Measurements from ENCODE around the gene FOXR1. TPM values are rescaled to one million over a fixed set of nuclear protein-coding genes. Genes with fewer than 3 reads are reported as not detected.
A peak's percentile ranks its signal among the peaks of the same experiment; 100 is the strongest.
"Not testable (repeated sequence)": the region's sequence is repeated elsewhere in the genome, so short reads cannot be mapped to it uniquely, and the experiment has no call there.

The FOXR1 gene
- total RNA-seq, 8 experiments from 2014 or later = not detected

GRCh38 chr11:119012629-119013170 lies 41.1 kb downstream of the FOXR1 start:
- Histone ChIP-seq H3K4me3 (no peak overlapping the region), H3K4me1 (replicated peaks in 1 of 2) (peaks cover 7 to 9% of the 10 kb centered on the region in 2 donors), H3K27ac (no peak overlapping the region)
- ATAC-seq (replicated peaks in 6 of 8) = no peak
- WGBS, 10 experiments = 51 to 96% (median 88%) methylated on average over 2 to 3 of the region's 3 CpGs; no CpG with 5 or more reads in 3 of the 10 experiments
- in situ Hi-C loops (cut with MboI; ENCODE audit: low pct_unique_long_range_greater_than_20kb in 2 of 9, low sequenced_read_pairs in 9 of 9, unreplicated experiment in 9 of 9) = no loop called here

- H3K27ac ChIP-seq = no peak overlapping the region
- H3K4me1 ChIP-seq (replicated peaks in 1 of 2) = peaks cover 7 to 9% of the 10 kb centered on the region in 2 donors
- WGBS, 10 experiments = 67 to 100% (median 92%) methylated on average over 1 to 16 of the region's 17 CpGs
- in situ Hi-C loops (cut with MboI; ENCODE audit: low pct_unique_long_range_greater_than_20kb in 2 of 9, low sequenced_read_pairs in 9 of 9, unreplicated experiment in 9 of 9) = no loop called here
- ATAC-seq (replicated peaks in 6 of 8) = no peak
- H3K4me3 ChIP-seq = no peak overlapping the region
These were observed 42.8 kb downstream of the FOXR1 start for GRCh38 chr11:119014209-119014924.

- in situ Hi-C loops (cut with MboI; ENCODE audit: low pct_unique_long_range_greater_than_20kb in 2 of 9, low sequenced_read_pairs in 9 of 9, unreplicated experiment in 9 of 9) = no loop called here
- Histone ChIP-seq H3K4me3 (no peak overlapping the region), H3K4me1 (replicated peaks in 1 of 2) (peaks cover 13 to 17% of the 10 kb centered on the region in 2 donors), H3K27ac (no peak overlapping the region)
- no peak for ATAC-seq (replicated peaks in 6 of 8)
- 0 to 100% (median 80%) methylated on average over 1 to 8 of the region's 8 CpGs; no CpG with 5 or more reads in 2 of the 10 experiments for WGBS, 10 experiments
These were observed 43.6 kb downstream of the FOXR1 start for GRCh38 chr11:119015054-119015611.

GRCh38 chr11:119016216-119017009 lies 44.9 kb downstream of the FOXR1 start:
- Histone ChIP-seq H3K27ac (no peak overlapping the region), H3K4me3 (peak overlapping the region in 2 of 5 donors; percentile 70 to 74)
- ATAC-seq (replicated peaks in 6 of 8) = no peak

GRCh38 chr11:119017377-119017776 lies 45.8 kb downstream of the FOXR1 start:
- WGBS, 10 experiments = 0 to 25% (median 3%) methylated on average over 1 to 10 of the region's 10 CpGs
- H3K4me3 ChIP-seq = peak overlapping the region; percentile 60 to 83 (median 72)
- H3K27ac ChIP-seq = peak overlapping the region; percentile 81 to 96
- peaks cover 15 to 19% of the 10 kb centered on the region in 2 donors for H3K4me1 ChIP-seq (replicated peaks in 1 of 2)
- in situ Hi-C loops (cut with MboI; ENCODE audit: low pct_unique_long_range_greater_than_20kb in 2 of 9, low sequenced_read_pairs in 9 of 9, unreplicated experiment in 9 of 9); ATAC-seq (replicated peaks in 6 of 8): not testable (repeated sequence)

More at GRCh38 chr11:119016216-119017009, 44.9 kb downstream of the FOXR1 start:
- peaks cover 15 to 19% of the 10 kb centered on the region in 2 donors for H3K4me1 ChIP-seq (replicated peaks in 1 of 2)
- in situ Hi-C loops (cut with MboI; ENCODE audit: low pct_unique_long_range_greater_than_20kb in 2 of 9, low sequenced_read_pairs in 9 of 9, unreplicated experiment in 9 of 9) = no loop called here
- 60 to 100% (median 84%) methylated on average over 1 to 12 of the region's 14 CpGs for WGBS, 10 experiments

- 0 to 20% (median 0%) methylated on average over 1 to 16 of the region's 63 CpGs; no CpG with 5 or more reads in 3 of the 10 experiments for WGBS, 10 experiments
- in situ Hi-C loops (cut with MboI; ENCODE audit: low pct_unique_long_range_greater_than_20kb in 2 of 9, low sequenced_read_pairs in 9 of 9, unreplicated experiment in 9 of 9) = no loop called here
These were observed 46.7 kb downstream of the FOXR1 start, which contains the start of the genes RPS25 and TRAPPC4 for GRCh38 chr11:119018074-119018938. Gene RPS25 (minus strand): TSS chr11:119018343. CDS start chr11:119018284, 59 bp downstream. Gene TRAPPC4 (plus strand): TSS chr11:119018766. CDS start chr11:119018796, 30 bp downstream.

GRCh38 chr11:119019996-119020395 lies 48.4 kb downstream of the FOXR1 start:
- peak overlapping the region; percentile 60 to 83 (median 72) for H3K4me3 ChIP-seq
- in situ Hi-C loops (cut with MboI; ENCODE audit: low pct_unique_long_range_greater_than_20kb in 2 of 9, low sequenced_read_pairs in 9 of 9, unreplicated experiment in 9 of 9) = no loop called here
- 20 to 72% (median 45%) methylated on average over 1 to 2 of the region's 2 CpGs; no CpG with 5 or more reads in 4 of the 10 experiments for WGBS, 10 experiments
- peaks cover 15 to 19% of the 10 kb centered on the region in 2 donors for H3K4me1 ChIP-seq (replicated peaks in 1 of 2)
- ATAC-seq (replicated peaks in 6 of 8) = no peak
- no peak overlapping the region for H3K27ac ChIP-seq

More at GRCh38 chr11:119018074-119018938, 46.7 kb downstream of the FOXR1 start, which contains the start of the genes RPS25 and TRAPPC4:
- H3K27ac ChIP-seq = peak within 1 kb of the TSS; percentile 81 to 96
- peak; percentile 89 to 96 (median 94) for ATAC-seq (replicated peaks in 6 of 8)
- H3K4me3 ChIP-seq = peak within 1 kb of the TSS; percentile 60 to 83 (median 72)
- H3K4me1 ChIP-seq (replicated peaks in 1 of 2) = peaks cover 15 to 19% of the 10 kb centered on the region in 2 donors

- H3K4me3 ChIP-seq = no peak overlapping the region
- in situ Hi-C loops (cut with MboI; ENCODE audit: low pct_unique_long_range_greater_than_20kb in 2 of 9, low sequenced_read_pairs in 9 of 9, unreplicated experiment in 9 of 9) = no loop called here
- H3K27ac ChIP-seq = no peak overlapping the region
- H3K4me1 ChIP-seq (replicated peaks in 1 of 2) = peaks cover 15 to 17% of the 10 kb centered on the region in 2 donors
- ATAC-seq (replicated peaks in 6 of 8) = no peak
- 70 to 100% (median 94%) methylated on average over 1 to 4 of the region's 5 CpGs; no CpG with 5 or more reads in 1 of the 10 experiments for WGBS, 10 experiments
These were observed 50.1 kb downstream of the FOXR1 start for GRCh38 chr11:119021631-119022030.

- H3K27ac ChIP-seq = no peak overlapping the region
- peaks cover 10 to 11% of the 10 kb centered on the region in 2 donors for H3K4me1 ChIP-seq (replicated peaks in 1 of 2)
- in situ Hi-C loops (cut with MboI; ENCODE audit: low pct_unique_long_range_greater_than_20kb in 2 of 9, low sequenced_read_pairs in 9 of 9, unreplicated experiment in 9 of 9) = no loop called here
- ATAC-seq (replicated peaks in 6 of 8) = no peak
- H3K4me3 ChIP-seq = no peak overlapping the region
These were observed 52.2 kb downstream of the FOXR1 start for GRCh38 chr11:119023741-119024140.

- H3K4me1 ChIP-seq (replicated peaks in 1 of 2) = peaks cover 17 to 18% of the 10 kb centered on the region in 2 donors
- WGBS, 10 experiments = 74 to 100% (median 85%) methylated on average over 1 to 11 of the region's 15 CpGs; no CpG with 5 or more reads in 2 of the 10 experiments
- no peak for ATAC-seq (replicated peaks in 6 of 8)
- in situ Hi-C loops (cut with MboI; ENCODE audit: low pct_unique_long_range_greater_than_20kb in 2 of 9, low sequenced_read_pairs in 9 of 9, unreplicated experiment in 9 of 9) = no loop called here
- H3K4me3 ChIP-seq = no peak overlapping the region
- no peak overlapping the region for H3K27ac ChIP-seq
These were observed 53.0 kb downstream of the FOXR1 start for GRCh38 chr11:119024430-119025098.

- Histone ChIP-seq H3K27ac (no peak overlapping the region), H3K4me1 (replicated peaks in 1 of 2) (peaks cover 12 to 17% of the 10 kb centered on the region in 2 donors), H3K4me3 (no peak overlapping the region)
- 83 to 100% (median 93%) methylated on average over 1 to 3 of the region's 5 CpGs; no CpG with 5 or more reads in 3 of the 10 experiments for WGBS, 10 experiments
- in situ Hi-C loops (cut with MboI; ENCODE audit: low pct_unique_long_range_greater_than_20kb in 2 of 9, low sequenced_read_pairs in 9 of 9, unreplicated experiment in 9 of 9) = no loop called here
- no peak for ATAC-seq (replicated peaks in 6 of 8)
These were observed 53.5 kb downstream of the FOXR1 start for GRCh38 chr11:119025099-119025473.

Data from motor neuron (in vitro differentiated cells).